OCI-LY1 (cell line): ENCODE data around the gene CHRND.

ENCODE experiments used
- H2AFZ ChIP-seq: fragments of 200-600 bp; sonication (generic), shearing (Covaris generic); 2 replicates; pipeline ENCODE4 v1.6.0; 2014; ENCODE audit warnings: antibody characterized with exemption, mild to moderate bottlenecking, low read length
- H3F3A ChIP-seq: fragments of 200-600 bp; sonication (generic), shearing (Covaris generic); 2 replicates; pipeline ENCODE4 v1.6.0; 2014; ENCODE audit warnings: mild to moderate bottlenecking, antibody characterized with exemption, low read length, moderate library complexity; ENCODE audit not compliant: insufficient read depth
- H3K27ac ChIP-seq: fragments of 200-600 bp; sonication (generic); 2 replicates; pipeline ENCODE4 v1.5.1; 2014; ENCODE audit warnings: low read length, mixed run types, mild to moderate bottlenecking, low read depth; ENCODE audit not compliant: poor library complexity, severe bottlenecking
- H3K27me3 ChIP-seq: fragments of 200-600 bp; sonication (generic); 2 replicates; pipeline ENCODE4 v1.6.0; 2014; ENCODE audit warnings: antibody characterized with exemption, mild to moderate bottlenecking, low read length, moderate library complexity; ENCODE audit not compliant: insufficient read depth
- H3K36me3 ChIP-seq: fragments of 200-600 bp; sonication (generic); 2 replicates; pipeline ENCODE4 v1.6.1; 2014; ENCODE audit warnings: mild to moderate bottlenecking, antibody characterized with exemption, low read length, moderate library complexity, mixed read lengths; ENCODE audit not compliant: insufficient read depth
- H3K4me1 ChIP-seq: fragments of 200-600 bp; sonication (generic); 2 replicates; pipeline ENCODE4 v1.5.1; 2014; ENCODE audit warnings: mild to moderate bottlenecking, low read length, moderate library complexity; ENCODE audit not compliant: insufficient read depth, severe bottlenecking
- H3K4me2 ChIP-seq: fragments of 200-600 bp; sonication (generic), shearing (Covaris generic); 2 replicates; pipeline ENCODE4 v1.6.1; 2014; ENCODE audit warnings: low read length
- H3K4me3 ChIP-seq: fragments of 200-600 bp; sonication (generic); 2 replicates; pipeline ENCODE4 v1.5.1; 2014; ENCODE audit warnings: low read length, low read depth, mild to moderate bottlenecking, mixed read lengths; ENCODE audit not compliant: poor library complexity, severe bottlenecking
- H3K79me2 ChIP-seq: fragments of 200-600 bp; shearing (Covaris generic); 2 replicates; pipeline ENCODE4 v1.6.1; 2016; ENCODE audit warnings: mixed run types, low read length, mixed read lengths; ENCODE audit not compliant: insufficient read depth
- H3K9ac ChIP-seq: fragments of 200-600 bp; sonication (generic), shearing (Covaris generic); 2 replicates; pipeline ENCODE4 v1.6.1; 2014; ENCODE audit warnings: mild to moderate bottlenecking, low read length, mixed read lengths
- H3K9me2 ChIP-seq: fragments of 200-600 bp; sonication (generic), shearing (Covaris generic); 2 replicates; pipeline ENCODE4 v1.6.1; 2014; ENCODE audit warnings: low read depth, mild to moderate bottlenecking, low read length, mixed read lengths
- H3K9me3 ChIP-seq: fragments of 200-600 bp; shearing (Covaris generic); 2 replicates; pipeline ENCODE4 v1.6.1; 2014; ENCODE audit warnings: low read length, mixed read lengths
- H4K20me1 ChIP-seq: fragments of 200-600 bp; sonication (generic), shearing (Covaris generic); 2 replicates; pipeline ENCODE4 v1.6.0; 2016; ENCODE audit warnings: mild to moderate bottlenecking, low read length; ENCODE audit not compliant: insufficient read depth
- EZH2 ChIP-seq: fragments of 200-600 bp; sonication (generic), shearing (Covaris generic); IDR thresholded peaks from 2 replicates; pipeline ENCODE4 v1.8.0; 2017; ENCODE audit warnings: borderline replicate concordance, mixed run types, mild to moderate bottlenecking, antibody characterized with exemption, low read length, moderate library complexity, mixed read lengths
- TF ChIP-seq, protein P1 (sequence below): fragments of 200-600 bp; sonication (generic), shearing (Covaris generic); IDR thresholded peaks from 2 replicates; pipeline ENCODE4 v1.5.1; 2017; ENCODE audit warnings: mild to moderate bottlenecking, antibody characterized with exemption, low read length, moderate library complexity, mixed read lengths

Gene CHRND

GRCh38 chr2:232537079-232537478 lies 11.1 kb downstream of the CHRND start:
- H3K79me2 ChIP-seq = no peaks in the 10 kb centered on the region
- TF ChIP-seq EZH2 = no peak
- TF ChIP-seq, protein P1, sequence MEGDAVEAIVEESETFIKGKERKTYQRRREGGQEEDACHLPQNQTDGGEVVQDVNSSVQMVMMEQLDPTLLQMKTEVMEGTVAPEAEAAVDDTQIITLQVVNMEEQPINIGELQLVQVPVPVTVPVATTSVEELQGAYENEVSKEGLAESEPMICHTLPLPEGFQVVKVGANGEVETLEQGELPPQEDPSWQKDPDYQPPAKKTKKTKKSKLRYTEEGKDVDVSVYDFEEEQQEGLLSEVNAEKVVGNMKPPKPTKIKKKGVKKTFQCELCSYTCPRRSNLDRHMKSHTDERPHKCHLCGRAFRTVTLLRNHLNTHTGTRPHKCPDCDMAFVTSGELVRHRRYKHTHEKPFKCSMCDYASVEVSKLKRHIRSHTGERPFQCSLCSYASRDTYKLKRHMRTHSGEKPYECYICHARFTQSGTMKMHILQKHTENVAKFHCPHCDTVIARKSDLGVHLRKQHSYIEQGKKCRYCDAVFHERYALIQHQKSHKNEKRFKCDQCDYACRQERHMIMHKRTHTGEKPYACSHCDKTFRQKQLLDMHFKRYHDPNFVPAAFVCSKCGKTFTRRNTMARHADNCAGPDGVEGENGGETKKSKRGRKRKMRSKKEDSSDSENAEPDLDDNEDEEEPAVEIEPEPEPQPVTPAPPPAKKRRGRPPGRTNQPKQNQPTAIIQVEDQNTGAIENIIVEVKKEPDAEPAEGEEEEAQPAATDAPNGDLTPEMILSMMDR = peak; percentile 75
- H3F3A ChIP-seq = no peaks in the 10 kb centered on the region
- H3K27me3 ChIP-seq = peaks cover 5% of the 10 kb centered on the region; the same call in 1 of the 2 replicates
- no peaks in the 10 kb centered on the region for H4K20me1 ChIP-seq
- no peaks in the 10 kb centered on the region for H3K9me2 ChIP-seq
- H2AFZ ChIP-seq = no peak overlapping the region
- H3K36me3 ChIP-seq = no peaks in the 10 kb centered on the region
- peaks cover 7% of the 10 kb centered on the region for H3K4me1 ChIP-seq
- no peaks in the 10 kb centered on the region for H3K9me3 ChIP-seq
- H3K9ac ChIP-seq = no peak overlapping the region
- H3K27ac ChIP-seq = no peak overlapping the region
- H3K4me3 ChIP-seq = no peak overlapping the region
- H3K4me2 ChIP-seq = no peak overlapping the region

DNA sequence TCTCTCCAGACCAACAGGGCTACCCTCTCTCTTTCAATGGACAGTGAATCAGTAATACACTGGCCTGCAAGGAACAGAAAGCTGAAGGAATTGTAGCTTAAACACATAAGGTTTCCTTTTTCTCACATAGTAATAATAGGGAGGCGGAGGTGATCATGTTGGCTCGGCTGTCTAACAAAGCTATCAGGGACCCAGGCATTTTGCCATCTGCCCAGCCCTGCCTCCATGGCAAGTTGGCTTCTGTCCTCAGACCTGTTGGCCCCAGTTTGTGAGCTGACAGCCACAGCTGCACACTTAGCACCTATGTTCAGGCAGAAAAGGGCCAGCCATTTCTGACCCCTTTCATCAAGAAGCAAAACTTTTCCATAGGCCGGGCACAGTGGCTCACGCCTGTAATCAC lies 11.5 kb downstream of the CHRND start:
- Histone ChIP-seq H3K4me3 (no peak overlapping the region), H3K27ac (no peak overlapping the region), H3F3A (no peaks in the 10 kb centered on the region), H3K9me3 (no peaks in the 10 kb centered on the region), H2AFZ (no peak overlapping the region), H3K9ac (no peak overlapping the region), H3K4me2 (no peak overlapping the region), H4K20me1 (no peaks in the 10 kb centered on the region), H3K9me2 (no peaks in the 10 kb centered on the region), H3K36me3 (no peaks in the 10 kb centered on the region), H3K79me2 (no peaks in the 10 kb centered on the region), H3K4me1 (peaks cover 2% of the 10 kb centered on the region), H3K27me3 (peaks cover 5% of the 10 kb centered on the region; the same call in 1 of the 2 replicates)
- TF ChIP-seq, protein P1 = no peak
- no peak for TF ChIP-seq EZH2

DNA sequence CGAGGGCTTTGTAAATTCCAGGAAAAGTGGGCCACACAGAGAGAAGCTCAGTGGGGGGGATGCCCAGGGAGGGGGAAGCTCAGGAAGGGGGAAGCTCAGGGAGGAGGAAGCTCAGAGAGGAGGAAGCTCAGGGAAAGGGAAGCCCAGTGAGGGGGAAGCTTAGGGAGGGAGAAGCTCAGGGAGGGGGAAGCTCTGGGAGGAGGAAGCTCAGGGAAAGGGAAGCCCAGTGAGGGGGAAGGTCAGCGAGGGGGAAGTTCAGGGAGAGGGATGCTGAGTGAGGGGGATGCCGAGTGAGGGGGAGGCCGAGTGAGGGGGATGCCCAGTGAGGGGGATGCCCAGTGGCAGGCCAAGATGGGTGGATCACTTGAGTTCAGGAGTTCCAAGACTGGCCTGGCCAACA lies 12.7 kb downstream of the CHRND start:
- H3K27ac ChIP-seq = no peak overlapping the region
- no peak overlapping the region for H3K4me3 ChIP-seq
- H3K27me3 ChIP-seq = peaks cover 5% of the 10 kb centered on the region; the same call in 1 of the 2 replicates
- no peaks in the 10 kb centered on the region for H4K20me1 ChIP-seq
- H3K4me2 ChIP-seq = no peak overlapping the region
- no peak for TF ChIP-seq EZH2
- H2AFZ ChIP-seq = no peak overlapping the region
- no peaks in the 10 kb centered on the region for H3F3A ChIP-seq
- no peaks in the 10 kb centered on the region for H3K79me2 ChIP-seq
- no peaks in the 10 kb centered on the region for H3K9me3 ChIP-seq
- H3K4me1 ChIP-seq = no peaks in the 10 kb centered on the region
- H3K9ac ChIP-seq = no peak overlapping the region
- peaks cover 5% of the 10 kb centered on the region for H3K36me3 ChIP-seq
- no peaks in the 10 kb centered on the region for H3K9me2 ChIP-seq
